Measurements from ENCODE around the gene UBE2E3. TPM values are rescaled to one million over a fixed set of nuclear protein-coding genes. Genes with fewer than 3 reads are reported as not detected.
A peak's percentile ranks its signal among the peaks of the same experiment; 100 is the strongest.
"Not testable (repeated sequence)": the region's sequence is repeated elsewhere in the genome, so short reads cannot be mapped to it uniquely, and the experiment has no call there.

UBE2E3 gene
- total RNA-seq, 1 experiment from 2014 or later = 187 TPM

DNA sequence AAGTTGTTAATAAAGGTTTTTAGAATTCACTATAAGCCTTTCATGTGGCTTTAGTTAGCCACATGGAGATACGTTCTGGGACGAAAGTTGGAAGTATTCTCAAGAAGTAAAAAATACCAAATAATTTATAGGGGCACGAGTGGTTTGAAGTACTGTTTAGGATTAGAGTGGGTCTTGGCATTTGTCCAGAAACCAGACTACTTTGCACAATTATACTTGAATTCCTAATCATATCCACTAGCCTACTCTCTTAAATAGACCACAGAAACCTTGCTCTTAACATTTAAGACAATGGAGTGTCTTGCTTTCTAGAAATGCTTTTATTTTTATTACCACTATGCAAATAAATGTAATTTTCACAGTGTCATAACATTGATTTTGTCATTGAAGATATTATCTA, 44.6 kb downstream of the UBE2E3 start:
- no peak for DNase-seq (ENCODE audit: low spot score)

DNA sequence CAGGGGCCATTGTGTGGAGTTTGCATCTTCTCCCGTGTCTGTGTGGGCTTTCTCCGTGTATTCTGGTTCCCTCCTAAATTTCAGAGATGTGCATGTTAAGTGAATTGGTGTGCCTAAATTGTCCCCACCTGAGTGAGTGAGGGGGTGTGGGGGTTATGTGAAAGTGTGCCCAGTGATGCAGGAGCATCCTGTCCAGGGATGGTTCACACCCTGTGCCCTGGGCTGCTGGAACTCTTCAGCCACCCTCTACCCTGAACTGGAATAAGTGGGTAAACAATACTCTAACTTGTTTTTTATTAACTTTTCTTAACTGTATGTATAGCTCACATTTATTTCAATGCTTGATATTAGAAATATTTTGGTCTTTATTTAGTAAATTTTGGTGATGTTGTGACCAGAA, 56.0 kb downstream of the UBE2E3 start:
- no peak for DNase-seq (ENCODE audit: low spot score)

DNA sequence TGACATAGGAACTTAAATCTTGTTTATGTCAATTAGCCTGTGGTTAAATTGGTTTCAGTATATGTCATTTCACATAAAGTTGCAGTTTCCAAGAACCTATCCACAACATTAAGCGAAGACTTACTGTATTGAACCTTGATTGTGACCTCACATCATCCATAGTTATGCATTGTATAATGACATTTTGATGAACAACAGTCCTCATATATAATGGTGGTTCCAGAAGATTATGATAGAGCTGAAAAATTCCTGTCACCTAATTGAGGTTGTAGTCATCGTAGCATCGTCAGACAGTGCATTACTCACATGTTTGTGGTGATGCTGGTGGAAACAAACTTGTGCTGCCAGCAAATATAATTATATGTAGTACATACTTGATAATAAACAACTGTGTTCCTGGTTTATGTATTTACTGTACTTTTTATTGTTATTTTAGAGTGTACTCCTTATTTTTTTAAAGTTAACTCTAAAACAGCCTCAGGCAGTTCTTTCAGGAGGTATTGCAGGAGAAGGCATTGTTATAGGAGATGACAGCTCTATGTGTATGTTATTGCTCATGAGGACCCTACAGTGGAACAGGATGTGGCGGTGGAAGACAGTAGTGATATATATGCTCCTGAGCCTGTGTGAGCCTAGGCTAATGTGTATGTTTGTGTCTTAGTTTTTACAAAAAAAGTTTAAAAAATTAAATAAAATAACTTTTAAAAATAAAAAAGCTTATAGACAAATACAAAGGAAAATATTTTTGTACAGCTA, 56.6 kb downstream of the UBE2E3 start:
- DNase-seq (ENCODE audit: low spot score) = peak; percentile 68

DNA sequence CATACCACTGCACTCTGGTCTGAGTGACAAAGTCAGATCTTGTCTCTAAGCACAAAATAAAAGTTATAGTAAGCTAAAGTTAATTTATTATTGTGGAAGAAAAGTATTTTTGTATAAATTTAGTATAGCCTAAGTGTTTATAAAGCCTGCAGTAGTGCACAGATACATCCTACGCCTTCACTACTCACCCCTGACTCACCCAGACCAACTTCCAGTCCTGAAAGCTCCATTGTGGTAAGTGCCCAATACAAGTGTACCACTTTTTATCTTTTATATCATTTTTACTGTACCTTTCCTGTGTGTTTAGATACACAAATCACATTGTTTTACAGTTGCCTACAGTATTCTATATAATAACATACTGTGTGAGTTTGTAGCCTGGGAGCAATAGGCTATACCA, 57.5 kb downstream of the UBE2E3 start:
- DNase-seq (ENCODE audit: low spot score) = peak; percentile 29

DNA sequence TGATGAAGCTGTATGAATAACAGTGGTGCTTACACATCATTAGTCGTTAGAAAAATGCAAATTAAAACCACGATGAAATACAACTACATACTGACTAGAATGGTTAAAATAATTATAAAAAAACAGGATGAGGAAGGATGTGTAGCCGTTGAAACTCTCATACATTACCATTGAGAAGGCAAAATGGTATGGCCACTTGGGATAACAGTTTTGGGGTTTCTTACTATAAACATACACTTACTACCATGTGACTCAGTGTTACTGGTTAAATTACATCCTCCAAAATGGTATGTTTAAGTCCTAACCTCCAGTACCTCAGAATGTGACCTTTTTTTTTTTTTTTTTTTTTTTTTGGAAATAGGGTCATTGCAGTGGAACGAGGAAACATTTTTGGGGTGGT, 58.4 kb downstream of the UBE2E3 start:
- DNase-seq (ENCODE audit: low spot score) = no peak

DNA sequence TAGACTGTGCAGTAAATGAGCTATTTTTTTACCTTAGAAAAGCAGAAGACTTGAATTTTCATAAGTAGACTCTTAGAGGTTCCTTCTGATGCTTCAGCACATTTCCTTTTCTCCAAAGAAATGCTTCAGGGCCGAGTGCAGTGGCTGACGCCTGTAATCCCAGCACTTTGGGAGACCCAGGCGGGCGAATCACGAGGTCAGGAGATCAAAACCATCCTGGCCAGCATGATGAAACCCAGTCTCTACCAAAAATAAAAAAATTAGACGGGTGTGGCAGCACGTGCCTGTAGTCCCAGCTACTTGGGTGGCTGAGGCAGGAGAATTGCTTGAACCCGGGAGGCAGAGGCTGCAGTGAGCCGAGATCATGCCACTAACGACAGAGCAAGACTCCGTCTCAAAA, 60.4 kb downstream of the UBE2E3 start:
- not testable (repeated sequence) for DNase-seq (ENCODE audit: low spot score)

DNA sequence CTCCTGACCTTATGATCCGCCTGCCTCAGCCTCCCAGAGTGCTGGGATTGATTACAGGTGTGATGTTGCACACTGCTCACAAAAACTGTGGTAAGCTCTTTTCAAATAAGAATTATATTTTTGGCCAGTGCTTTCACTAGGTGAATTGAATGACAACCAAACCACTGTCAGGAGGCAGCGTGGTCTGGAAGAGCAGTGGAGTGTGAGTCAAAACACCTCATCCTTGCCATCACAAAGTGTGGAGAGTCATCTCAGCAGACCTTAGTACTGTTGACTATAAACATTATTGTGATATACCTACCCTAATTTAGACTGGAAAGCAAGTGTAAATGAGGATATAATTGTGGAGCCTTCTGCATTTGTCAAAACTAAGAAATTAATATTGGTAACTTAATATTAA, 61.3 kb downstream of the UBE2E3 start:
- no peak for DNase-seq (ENCODE audit: low spot score)

DNA sequence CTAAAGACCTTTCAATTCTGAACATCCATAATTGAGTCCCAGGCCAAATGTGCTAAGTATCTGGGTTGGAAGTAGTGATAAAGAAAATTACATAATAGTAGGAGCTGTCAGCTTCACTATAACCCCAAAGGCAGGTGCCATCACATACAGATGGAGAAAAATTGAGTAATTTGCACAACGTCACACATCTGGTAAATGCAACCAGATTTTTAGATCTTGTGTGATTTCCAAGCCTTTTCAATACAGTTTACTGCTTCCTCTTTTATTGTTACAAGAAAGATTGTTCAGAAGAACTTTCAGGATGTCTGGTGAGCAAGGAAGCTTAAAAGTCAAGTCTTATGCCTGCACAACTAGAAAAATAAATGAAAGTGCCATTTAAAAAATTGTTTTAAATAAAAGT, 62.3 kb downstream of the UBE2E3 start:
- DNase-seq (ENCODE audit: low spot score) = no peak

DNA sequence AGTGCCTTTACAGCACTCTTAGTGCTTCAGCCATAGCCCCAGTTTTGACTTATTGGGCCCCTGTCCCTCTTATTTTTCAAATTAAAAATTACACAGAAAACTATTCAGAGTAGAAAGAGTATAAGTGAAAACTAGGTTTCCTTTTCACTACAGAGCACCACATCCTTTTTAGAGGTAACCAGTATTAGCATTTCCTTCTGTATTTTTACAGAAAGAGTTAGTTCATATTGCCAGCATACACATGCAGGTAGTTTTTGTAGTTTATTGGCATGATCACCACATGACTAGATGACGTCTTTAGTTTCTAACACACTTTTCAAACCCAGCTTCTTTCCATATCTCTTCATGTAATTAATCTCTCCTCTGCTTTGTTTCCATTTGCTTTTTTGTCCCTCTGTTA, 66.4 kb downstream of the UBE2E3 start:
- no peak for DNase-seq (ENCODE audit: low spot score)

DNA sequence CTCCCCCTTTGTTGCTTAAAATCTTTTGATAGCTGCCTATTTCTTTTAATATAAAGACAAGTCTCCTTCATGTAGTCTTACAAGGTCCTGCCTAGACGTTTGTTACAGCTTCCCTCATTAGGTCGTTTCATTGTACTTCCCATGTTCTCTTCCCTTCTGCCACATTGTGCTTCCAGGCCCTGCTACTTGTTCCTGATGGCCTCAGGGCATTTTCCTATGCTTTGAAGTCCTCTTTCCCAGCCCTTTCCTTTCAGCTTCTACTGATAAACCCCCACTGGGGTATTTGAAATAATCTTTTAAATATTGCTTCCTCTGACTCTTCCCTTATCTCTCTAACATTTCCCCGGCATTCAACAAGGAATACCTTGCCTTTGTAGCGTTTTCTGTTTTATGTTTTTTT, 67.4 kb downstream of the UBE2E3 start:
- no peak for DNase-seq (ENCODE audit: low spot score)

DNA sequence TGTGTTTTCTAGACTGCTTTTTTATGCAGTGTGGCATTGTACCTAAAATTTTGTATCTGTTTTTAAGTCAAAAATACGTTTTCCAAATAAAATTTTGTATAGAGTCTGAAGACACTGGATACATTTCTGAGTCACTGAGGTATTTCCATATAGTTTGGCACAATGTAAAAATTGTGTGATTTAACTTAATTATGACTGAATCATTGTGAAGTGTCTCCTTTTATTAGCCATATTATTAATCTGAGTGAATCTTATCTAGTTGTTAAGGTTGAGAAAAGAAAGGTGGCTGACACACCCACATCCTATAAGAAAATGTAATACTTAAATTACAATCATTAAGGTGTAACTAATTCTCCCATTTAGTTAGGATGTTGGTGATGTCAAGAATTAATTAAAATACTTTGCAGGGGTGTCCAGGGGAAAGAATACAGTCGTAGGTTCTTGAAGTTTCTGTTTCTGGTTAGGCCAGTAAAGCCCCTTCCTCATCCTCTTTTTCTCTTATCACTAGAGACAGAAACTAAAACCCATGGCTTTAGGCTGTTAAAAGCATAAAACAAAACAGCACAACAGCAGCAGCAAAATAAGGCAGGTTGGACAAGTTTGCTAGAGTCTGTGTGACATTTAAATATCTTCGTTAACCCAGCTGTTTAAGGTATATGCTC, 71.6 kb downstream of the UBE2E3 start:
- no peak for DNase-seq (ENCODE audit: low spot score)

DNA sequence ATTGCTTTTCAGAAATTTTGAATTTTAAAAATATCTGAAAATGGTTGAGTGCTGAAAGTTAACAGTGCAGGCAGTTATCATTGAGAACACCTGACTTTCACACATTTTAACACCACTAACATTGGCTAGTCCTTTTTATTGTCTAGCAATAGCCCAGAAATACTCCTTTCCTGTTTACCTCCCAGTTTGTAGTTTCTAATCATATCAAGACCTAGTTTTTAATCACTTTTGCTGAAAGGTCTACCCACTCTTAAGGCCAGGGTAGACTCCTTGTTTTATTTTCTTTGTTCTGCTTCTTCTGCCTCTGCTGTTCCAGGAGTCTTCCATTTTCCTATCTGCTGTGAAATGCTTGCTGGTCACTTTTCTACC, 72.1 kb downstream of the UBE2E3 start:
- DNase-seq (ENCODE audit: low spot score) = no peak

DNA sequence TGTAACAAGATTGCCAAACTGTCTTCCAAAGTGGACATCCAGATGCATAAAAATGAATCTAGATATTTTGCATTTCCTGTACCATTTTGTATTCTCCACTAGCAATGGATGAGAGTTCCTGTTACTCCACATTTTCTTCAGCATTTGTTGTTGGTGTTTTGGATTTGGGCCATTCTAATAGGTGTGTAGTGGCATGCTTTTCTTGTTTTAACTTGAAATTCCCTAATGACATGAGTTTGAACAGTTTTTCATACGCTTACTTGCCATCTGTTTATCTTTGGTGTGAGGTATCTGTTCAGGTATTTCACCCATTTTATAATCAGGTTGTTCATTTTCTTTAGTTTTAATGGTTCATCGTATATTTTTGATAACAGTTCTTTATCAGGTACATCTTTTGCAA, 73.9 kb downstream of the UBE2E3 start:
- no peak for DNase-seq (ENCODE audit: low spot score)

DNA sequence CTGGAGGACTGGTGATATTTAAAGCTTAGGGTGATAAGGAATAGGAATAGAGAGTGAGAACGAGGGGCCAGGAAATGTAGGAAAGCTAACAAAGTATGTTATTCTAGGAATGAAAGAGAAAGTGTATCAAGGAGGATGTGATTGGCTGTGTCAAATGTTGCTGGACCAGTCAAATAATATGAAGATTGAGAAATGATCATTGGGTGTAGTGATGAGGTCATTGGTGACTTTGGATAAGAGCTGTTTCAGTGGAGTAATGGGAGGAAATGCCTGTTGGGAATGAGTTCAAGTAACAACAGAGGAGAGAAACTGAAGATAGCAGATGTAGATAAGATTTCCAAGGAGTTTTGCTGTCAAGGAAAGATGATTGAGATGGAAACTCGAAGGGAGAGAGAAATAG, 74.4 kb downstream of the UBE2E3 start:
- no peak for DNase-seq (ENCODE audit: low spot score)

DNA sequence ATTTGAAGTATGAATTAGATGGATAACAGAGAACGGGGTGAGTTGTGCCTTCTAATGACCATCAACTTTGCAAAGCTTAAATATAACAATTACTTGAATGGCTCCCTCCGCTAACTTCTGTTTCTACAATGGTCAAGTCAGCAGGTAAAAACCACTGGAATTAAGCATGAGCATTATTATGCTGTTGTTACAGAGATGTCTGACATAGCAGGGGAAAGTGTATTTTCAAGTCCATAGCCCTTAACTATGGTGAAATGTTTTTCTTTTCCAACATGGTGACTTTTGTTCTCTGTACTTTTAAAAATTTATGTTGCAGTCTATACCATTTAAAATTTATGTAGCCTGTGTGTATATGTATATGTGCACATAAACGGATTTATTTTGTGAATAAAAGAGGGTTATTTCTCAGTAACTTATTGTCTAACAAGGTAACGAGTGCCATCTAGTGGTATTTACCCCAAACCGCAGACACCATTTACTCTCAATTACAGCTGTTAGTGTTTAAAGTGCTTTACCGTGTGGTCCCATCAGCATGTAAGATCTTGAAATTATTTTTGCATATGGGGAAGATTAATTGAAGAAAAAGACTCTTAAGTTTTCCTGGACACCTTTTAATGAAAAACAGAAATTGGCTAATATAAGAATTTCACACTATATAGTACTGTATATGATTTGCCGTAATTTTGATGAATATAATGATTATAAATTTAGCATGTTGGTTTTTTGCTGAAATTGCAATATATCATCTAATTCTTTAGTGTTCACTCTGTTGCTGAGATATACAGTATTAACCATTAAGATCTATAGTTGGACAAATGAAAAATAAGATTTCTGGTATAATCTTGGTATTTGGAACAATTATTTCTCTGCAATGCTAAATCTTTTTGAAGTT, 78.2 kb downstream of the UBE2E3 start:
- peak; percentile 32 for DNase-seq (ENCODE audit: low spot score)

DNA sequence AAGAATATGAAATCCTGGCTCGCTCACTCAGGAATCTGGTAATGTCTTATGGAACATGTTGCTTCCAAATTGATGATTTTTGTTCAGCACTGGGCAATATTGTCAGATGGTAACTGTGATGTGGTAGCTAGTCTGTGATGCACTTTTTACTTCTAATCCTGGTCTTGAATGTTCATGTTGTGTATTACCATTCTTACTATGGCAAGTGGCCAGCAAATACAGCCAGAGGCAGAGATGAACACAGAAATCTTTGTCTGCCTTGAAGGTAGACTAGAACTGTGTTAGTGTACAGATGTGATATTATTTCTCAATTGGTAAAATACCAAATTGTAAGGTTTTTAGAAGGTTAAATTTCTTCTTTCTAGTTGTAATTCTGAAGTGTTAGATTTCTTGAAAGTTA, 83.3 kb downstream of the UBE2E3 start:
- DNase-seq (ENCODE audit: low spot score) = no peak

DNA sequence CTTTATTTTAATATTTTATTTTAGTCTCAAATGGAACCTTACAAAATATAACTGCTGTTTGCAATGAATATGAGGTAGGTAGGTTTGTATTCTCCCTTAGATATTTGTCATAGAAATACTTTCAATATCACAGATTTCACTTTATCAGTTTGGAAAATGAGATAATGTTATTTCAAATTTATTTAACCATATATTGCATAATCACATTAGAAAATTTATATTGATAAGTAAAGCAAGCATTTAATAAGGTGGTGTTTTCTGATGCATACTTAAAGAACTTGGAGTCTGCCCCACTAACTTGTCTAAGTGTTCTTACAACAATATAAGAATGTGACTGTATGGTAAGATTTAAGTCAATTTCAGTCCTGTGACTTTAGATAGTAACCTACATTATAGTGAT, 85.1 kb downstream of the UBE2E3 start:
- no peak for DNase-seq (ENCODE audit: low spot score)

DNA sequence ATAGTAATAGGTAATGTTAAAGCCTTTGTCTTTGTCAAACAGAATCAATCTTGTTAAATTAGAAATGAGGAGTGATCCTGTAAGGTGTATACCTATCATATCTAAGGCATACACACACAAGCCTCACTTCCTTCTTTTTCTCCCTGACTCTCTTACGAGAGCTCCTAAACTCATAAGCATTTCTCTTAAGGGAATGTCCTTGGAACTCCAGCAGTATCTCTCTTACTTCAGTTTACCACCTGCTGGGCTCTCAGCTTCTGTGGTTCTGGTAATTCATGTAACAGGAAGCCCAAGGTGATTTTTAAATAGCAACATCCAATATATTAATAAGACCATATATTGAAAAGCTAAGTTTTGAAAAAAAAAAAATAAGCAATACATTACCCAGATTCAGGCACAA, 85.9 kb downstream of the UBE2E3 start:
- DNase-seq (ENCODE audit: low spot score) = no peak

DNA sequence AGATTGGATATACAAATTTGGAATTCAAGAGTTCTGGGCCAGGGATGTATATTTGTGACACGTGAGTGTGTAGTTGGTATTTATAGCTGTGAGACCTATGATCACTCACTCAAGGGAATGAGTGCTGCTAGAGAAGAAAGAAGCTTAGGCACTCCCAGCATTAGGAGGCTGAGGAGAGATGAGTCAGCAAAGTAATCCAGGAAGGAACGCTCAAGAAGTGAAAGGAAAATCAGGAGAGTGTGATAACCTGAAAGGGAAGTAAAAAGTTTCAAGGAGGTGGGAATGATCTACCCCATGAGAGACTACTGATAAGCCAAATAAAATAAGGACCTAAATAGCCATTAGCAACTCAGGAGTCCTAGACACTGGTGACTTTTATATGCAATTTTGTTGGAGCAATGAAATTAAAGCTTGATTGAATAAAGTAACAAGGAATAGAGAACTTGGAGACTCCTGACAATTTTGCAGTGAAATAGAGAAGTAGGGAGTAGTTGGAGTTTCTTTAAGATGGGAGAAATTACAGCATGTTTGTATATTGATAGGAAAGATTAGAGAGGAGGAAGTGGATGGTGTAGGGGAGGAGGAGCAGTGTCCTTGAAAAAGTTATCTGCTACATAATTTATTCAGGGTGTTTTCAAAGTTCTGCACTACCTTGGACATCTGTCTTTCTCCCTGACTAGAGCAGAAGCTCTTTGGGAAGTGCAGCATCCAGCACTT, 89.9 kb downstream of the UBE2E3 start:
- DNase-seq (ENCODE audit: low spot score) = peak; percentile 79

DNA sequence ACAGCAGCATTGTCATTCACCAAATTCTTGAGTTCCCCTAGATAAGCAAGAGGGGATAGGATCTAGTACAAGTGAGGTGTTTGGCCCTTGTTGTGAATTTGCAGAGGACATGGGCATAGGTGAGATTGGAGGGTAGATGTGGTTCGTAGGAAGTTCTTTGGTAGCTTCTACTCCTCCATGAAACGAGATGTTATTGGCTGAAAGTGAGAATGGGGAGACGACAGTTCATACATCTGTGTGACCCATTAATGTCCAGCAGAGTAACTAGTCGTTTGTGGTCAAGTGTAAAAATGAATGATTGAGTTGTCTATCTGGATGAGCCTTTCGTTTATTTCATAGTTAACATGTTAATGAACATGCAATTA, 90.4 kb downstream of the UBE2E3 start:
- no peak for DNase-seq (ENCODE audit: low spot score)

DNA sequence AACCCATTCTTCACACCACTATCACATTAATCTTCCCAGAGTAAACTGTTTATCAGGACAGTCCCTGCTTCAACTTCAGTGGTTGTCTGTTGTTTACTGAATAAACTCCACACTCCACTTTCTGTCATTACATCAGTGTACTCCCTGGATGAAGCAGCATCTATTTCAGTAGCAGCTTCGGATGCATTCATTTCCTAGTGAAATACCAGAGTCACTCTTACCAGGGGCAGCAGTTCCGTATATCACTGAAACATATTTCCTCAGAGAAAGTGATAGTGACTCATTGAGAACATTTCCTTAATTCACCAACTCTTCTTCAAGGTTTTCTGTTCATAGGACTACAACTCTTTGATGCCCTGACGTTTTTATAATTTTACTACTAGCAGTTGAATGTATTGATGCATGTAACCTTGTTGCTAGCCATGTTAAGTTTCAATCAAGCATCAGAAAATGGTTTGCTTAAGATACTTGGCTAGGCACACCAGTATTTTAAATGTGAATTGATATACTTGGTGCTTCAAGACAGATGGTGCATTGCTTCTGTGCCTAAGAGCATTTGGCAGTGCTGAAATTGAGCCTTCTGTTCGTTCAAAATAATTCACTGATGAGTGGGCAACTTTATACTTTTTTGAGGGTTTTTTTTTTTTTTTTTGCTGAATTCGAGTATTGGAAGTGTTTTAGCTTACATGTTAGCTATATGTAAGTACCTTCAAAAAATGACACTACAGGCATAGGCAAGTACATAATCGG, 92.3 kb downstream of the UBE2E3 start:
- no peak for DNase-seq (ENCODE audit: low spot score)

Measured in A172 (cell line).